GF-D8 (cell line): Measurements from ENCODE around the gene KRTAP13-4.

Source experiments
- DNase-seq: peaks from one replicate; lab custom pipeline; 2025; lab: John Stamatoyannopoulos, UW

KRTAP13-4 gene

GRCh38 chr21:30430170-30430655, at the start of gene KRTAP13-4:
Gene KRTAP13-4, plus strand, starts transcription at chr21:30430220. Its CDS starts 56 bp downstream, at chr21:30430276.
- DNase-seq: no peak

GRCh38 chr21:30382201-30382600, 47.8 kb upstream of the KRTAP13-4 start:
- no peak for DNase-seq

- no peak for DNase-seq
Observed at GRCh38 chr21:30391492-30392025, 38.5 kb upstream of the KRTAP13-4 start.

- no peak for DNase-seq
Observed at GRCh38 chr21:30395731-30396130, 34.3 kb upstream of the KRTAP13-4 start, which contains the start of gene KRTAP13-1. Gene KRTAP13-1, plus strand, starts transcription at chr21:30396031. Its CDS starts 56 bp downstream, at chr21:30396087.

GRCh38 chr21:30408782-30409494, 21.1 kb upstream of the KRTAP13-4 start:
- peak; percentile 11 for DNase-seq

GRCh38 chr21:30415993-30416392, 14.0 kb upstream of the KRTAP13-4 start:
- no peak for DNase-seq

GRCh38 chr21:30425826-30426225, 4.2 kb upstream of the KRTAP13-4 start, which contains the start of gene KRTAP13-3:
Gene KRTAP13-3, minus strand, starts transcription at chr21:30425926. Its CDS starts 14 bp downstream, at chr21:30425912.
- no peak for DNase-seq

GRCh38 chr21:30426731-30427130, 3.3 kb upstream of the KRTAP13-4 start:
- DNase-seq: no peak

- no peak for DNase-seq
Observed at GRCh38 chr21:30434033-30434631, 4.1 kb downstream of the KRTAP13-4 start.

GRCh38 chr21:30437010-30437565, 7.1 kb downstream of the KRTAP13-4 start:
- DNase-seq: no peak

GRCh38 chr21:30439975-30440374, 10.0 kb downstream of the KRTAP13-4 start, which contains the start of gene KRTAP15-1:
Gene KRTAP15-1, plus strand, starts transcription at chr21:30440275. Its CDS starts 53 bp downstream, at chr21:30440328.
- no peak for DNase-seq

- DNase-seq: no peak
Observed at GRCh38 chr21:30443226-30443625, 13.2 kb downstream of the KRTAP13-4 start.

GRCh38 chr21:30444204-30444603, 14.2 kb downstream of the KRTAP13-4 start:
- no peak for DNase-seq

- no peak for DNase-seq
Observed at GRCh38 chr21:30447056-30447455, 17.0 kb downstream of the KRTAP13-4 start.

GRCh38 chr21:30448514-30448913, 18.5 kb downstream of the KRTAP13-4 start:
- DNase-seq: no peak

GRCh38 chr21:30463713-30464112, 33.7 kb downstream of the KRTAP13-4 start:
- no peak for DNase-seq

GRCh38 chr21:30468900-30469714, 39.1 kb downstream of the KRTAP13-4 start:
- no peak for DNase-seq

GRCh38 chr21:30478004-30478403, 48.0 kb downstream of the KRTAP13-4 start:
- DNase-seq: no peak

- DNase-seq: no peak
Observed at GRCh38 chr21:30479259-30479658, 49.2 kb downstream of the KRTAP13-4 start.

GRCh38 chr21:30480145-30480544, 50.1 kb downstream of the KRTAP13-4 start, which contains the start of gene KRTAP19-1:
Gene KRTAP19-1, minus strand, starts transcription at chr21:30480367. Its CDS starts 50 bp downstream, at chr21:30480317.
- no peak for DNase-seq
